H1 (cell line): ENCODE results near the gene ZDHHC22.

Experiments used
- CTCF ChIP-seq, 3 experiments: IDR thresholded peaks; 1 replicate in 2 of 3; 2 replicates in 1 of 3; pipeline versions ENCODE4 v1.5.1 to v1.6.1; 2011; ENCODE audit warnings: low read length in 3 of 3, mild to moderate bottlenecking in 3 of 3, inconsistent platforms in 2 of 3, low read depth in 1 of 3, moderate library complexity in 1 of 3; ENCODE audit not compliant: insufficient read depth in 1 of 3; ENCODE audit errors: control extremely low read depth in 1 of 3
- EP300 ChIP-seq, 2 experiments: IDR thresholded peaks; 1 replicate in 1 of 2; 2 replicates in 1 of 2; pipeline ENCODE4 v1.6.1; 2011 to 2012; ENCODE audit warnings: low read depth in 2 of 2, low read length in 2 of 2, mild to moderate bottlenecking in 2 of 2, borderline replicate concordance in 1 of 2, inconsistent platforms in 1 of 2, moderate library complexity in 1 of 2
- FOSL1 ChIP-seq: IDR thresholded peaks from 2 replicates; pipeline ENCODE4 v1.6.1; 2011; ENCODE audit warnings: mild to moderate bottlenecking, low read depth, low read length, moderate library complexity; ENCODE audit not compliant: insufficient read depth
- KDM5A ChIP-seq: fragments of 200-600 bp; IDR thresholded peaks from 2 replicates; pipeline ENCODE4 v1.7.1; 2012; ENCODE audit warnings: mild to moderate bottlenecking, low read length, inconsistent platforms, mixed read lengths
- POLR2A ChIP-seq, 2 experiments: IDR thresholded peaks; 1 replicate in 1 of 2; 2 replicates in 1 of 2; pipeline ENCODE4 v1.6.1; 2011; ENCODE audit warnings: low read depth in 2 of 2, low read length in 2 of 2, mild to moderate bottlenecking in 2 of 2; ENCODE audit errors: control extremely low read depth in 1 of 2
- YY1 ChIP-seq: IDR thresholded peaks from 2 replicates; pipeline ENCODE4 v1.6.1; 2011; ENCODE audit warnings: low read depth, mild to moderate bottlenecking, low read length

- TF ChIP-seq CTCF (IDR thresholded peaks at IDR 0.05; ENCODE audit: control extremely low read depth in 1 of 3, insufficient read depth in 1 of 3, low read depth in 1 of 3, low read length in 3 of 3) = no peak
- TF ChIP-seq YY1 = no peak
- TF ChIP-seq KDM5A = no peak
- TF ChIP-seq EP300 (IDR thresholded peaks at IDR 0.05; ENCODE audit: borderline replicate concordance in 1 of 2, low read depth in 2 of 2, low read length in 2 of 2) = no peak
- no peak for TF ChIP-seq POLR2A (IDR thresholded peaks at IDR 0.05; ENCODE audit: control extremely low read depth in 1 of 2, low read depth in 2 of 2, low read length in 2 of 2)
- TF ChIP-seq FOSL1 = no peak
Measured at GRCh38 chr14:77183896-77184295, 42.3 kb upstream of the ZDHHC22 start.
